Ishikawa (cell line): ENCODE results near the gene ACOT12.

ENCODE experiments used
- CEBPB ChIP-seq: IDR thresholded peaks from 2 replicates; pipeline ENCODE4 v1.6.1; 2012
- CREB1 ChIP-seq: IDR thresholded peaks from 2 replicates; pipeline ENCODE4 v1.6.1; 2012; ENCODE audit warnings: low read depth
- EGR1 ChIP-seq: IDR thresholded peaks from 2 replicates; pipeline ENCODE4 v1.6.1; 2012
- EP300 ChIP-seq: IDR thresholded peaks from 2 replicates; pipeline ENCODE4 v1.6.1; 2012; ENCODE audit warnings: borderline replicate concordance
- FOXM1 ChIP-seq: IDR thresholded peaks from 2 replicates; pipeline ENCODE4 v1.6.1; 2012; ENCODE audit warnings: low read depth, borderline replicate concordance
- NFIC ChIP-seq: IDR thresholded peaks from 2 replicates; pipeline ENCODE4 v1.6.1; 2012
- RAD21 ChIP-seq: IDR thresholded peaks from 2 replicates; pipeline ENCODE4 v1.6.1; 2012; ENCODE audit warnings: low read depth
- REST ChIP-seq: IDR thresholded peaks from 2 replicates; pipeline ENCODE4 v1.6.1; 2012; ENCODE audit warnings: low read depth, mild to moderate bottlenecking
- TAF1 ChIP-seq: IDR thresholded peaks from 2 replicates; pipeline ENCODE4 v1.6.1; 2012; ENCODE audit warnings: low read depth, mild to moderate bottlenecking
- TCF12 ChIP-seq: IDR thresholded peaks from 2 replicates; pipeline ENCODE4 v1.6.1; 2012; ENCODE audit warnings: low read depth
- TEAD4 ChIP-seq: IDR thresholded peaks from 2 replicates; pipeline ENCODE4 v1.6.1; 2012
- YY1 ChIP-seq: IDR thresholded peaks from 2 replicates; pipeline ENCODE4 v1.6.1; 2012; ENCODE audit warnings: low read depth
- ZBTB7A ChIP-seq: IDR thresholded peaks from 2 replicates; pipeline ENCODE4 v1.6.1; 2012; ENCODE audit warnings: low read depth
- TF ChIP-seq, protein P1 (sequence below): IDR thresholded peaks from 2 replicates; pipeline ENCODE4 v1.6.1; 2012
- TF ChIP-seq, protein P2 (sequence below): IDR thresholded peaks from 2 replicates; pipeline ENCODE4 v1.6.1; 2012

ACOT12 gene

GRCh38 chr5:81303563-81303962 lies 90.4 kb downstream of the ACOT12 start:
- no peak for TF ChIP-seq TCF12
- TF ChIP-seq YY1, result no peak
- no peak for TF ChIP-seq CEBPB
- no peak for TF ChIP-seq TAF1
- no peak for TF ChIP-seq REST
- no peak for TF ChIP-seq TEAD4
- no peak for TF ChIP-seq EGR1
- TF ChIP-seq EP300, result no peak
- TF ChIP-seq, protein P1, sequence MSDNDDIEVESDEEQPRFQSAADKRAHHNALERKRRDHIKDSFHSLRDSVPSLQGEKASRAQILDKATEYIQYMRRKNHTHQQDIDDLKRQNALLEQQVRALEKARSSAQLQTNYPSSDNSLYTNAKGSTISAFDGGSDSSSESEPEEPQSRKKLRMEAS, result no peak
- no peak for TF ChIP-seq NFIC
- no peak for TF ChIP-seq RAD21
- no peak for TF ChIP-seq CREB1

DNA sequence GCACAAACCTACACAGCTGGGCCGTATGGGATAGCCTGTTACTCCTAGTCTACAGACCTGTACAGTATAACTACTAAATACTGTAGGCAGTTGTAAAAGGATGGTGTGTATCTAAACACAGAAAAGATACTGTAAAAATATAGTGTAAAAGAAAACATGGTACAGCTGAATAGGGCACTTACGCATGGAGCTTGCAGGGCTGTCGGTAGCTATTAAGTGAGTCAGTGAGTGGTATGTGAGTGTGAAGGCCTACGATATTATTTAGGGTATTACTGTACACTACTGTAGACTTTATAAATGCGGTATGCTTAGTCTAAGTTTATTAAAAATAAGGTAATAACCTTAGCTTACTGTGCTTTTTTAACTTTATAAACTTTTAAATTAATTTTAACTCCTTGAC lies 91.3 kb downstream of the ACOT12 start:
- TF ChIP-seq RAD21 (no peak), YY1 (no peak), TCF12 (no peak), EGR1 (no peak)

DNA sequence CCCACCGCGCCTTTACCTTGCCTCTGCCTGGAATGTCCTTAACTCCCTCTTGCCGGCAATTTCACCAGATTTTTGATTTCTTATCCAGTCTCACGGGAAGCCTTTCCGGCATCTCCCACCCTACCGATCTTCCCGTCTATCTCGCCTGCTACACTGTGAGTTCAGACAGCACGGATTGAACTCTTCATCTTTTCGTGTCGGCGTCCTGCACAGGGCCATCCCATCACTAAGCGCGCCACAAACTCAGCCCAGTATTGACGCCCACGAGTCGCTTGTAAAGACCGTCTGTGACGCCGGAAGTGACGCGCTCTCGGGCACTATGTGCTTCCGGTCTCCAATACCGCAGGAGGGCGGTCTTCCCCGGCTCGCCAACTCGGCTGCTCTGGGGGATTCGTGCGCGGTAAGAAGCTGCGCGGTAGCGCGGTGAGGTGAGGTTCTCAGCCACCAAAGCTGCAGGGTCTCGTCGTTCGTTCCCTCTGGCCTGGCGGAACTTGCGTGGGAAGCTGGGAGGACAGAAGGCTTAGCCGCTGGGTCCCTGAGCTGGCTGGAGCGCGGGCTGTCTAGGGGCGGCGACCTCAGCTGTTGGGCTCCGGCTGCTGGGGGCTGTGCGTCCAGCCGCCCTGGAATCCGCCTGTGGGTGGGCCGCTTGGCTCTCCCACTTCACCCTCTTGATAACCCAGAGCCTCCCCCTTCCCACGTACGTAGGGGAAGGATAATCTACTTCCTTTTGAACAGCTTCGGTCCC lies 92.5 kb downstream of the ACOT12 start, which contains the start of gene ZCCHC9:
Gene ZCCHC9, plus strand, starts transcription at position 317 of the 745 bp plus-strand sequence. CDS start 3,171 bp downstream, outside the sequence.
- TF ChIP-seq EP300 (no peak), TAF1 (peak; percentile 91), CREB1 (peak; percentile 94), TCF12 (0 out of 2 replicates have a peak, but pooled peaks have one; percentile 37), YY1 (0 out of 2 replicates have a peak, but pooled peaks have one; percentile 12), NFIC (peak; percentile 24; the same call in 1 of the 2 replicates), RAD21 (no peak), EGR1 (peak; percentile 86), CEBPB (no peak)
- TF ChIP-seq, protein P1, result peak; percentile 76

DNA sequence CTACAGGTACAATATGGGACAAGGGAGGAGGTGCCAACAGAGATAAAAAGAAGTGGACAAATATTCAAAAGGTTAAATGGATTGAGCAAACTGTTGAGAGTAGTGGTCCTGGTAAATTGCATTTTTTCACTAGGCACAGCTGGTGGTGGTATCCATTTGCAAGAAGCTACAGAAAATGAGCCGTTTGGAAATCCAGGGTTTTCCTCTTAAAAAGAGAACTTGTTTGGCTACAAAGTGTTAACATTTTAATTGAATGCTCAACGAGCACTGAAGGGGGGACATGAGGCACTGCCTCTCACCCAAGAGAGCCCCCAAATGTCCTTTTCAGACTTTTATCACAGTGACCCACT lies 93.0 kb downstream of the ACOT12 start:
- TF ChIP-seq, protein P1, result no peak
- TF ChIP-seq CEBPB (no peak), ZBTB7A (no peak), FOXM1 (no peak), TCF12 (no peak), EGR1 (no peak), TAF1 (no peak), NFIC (no peak)

DNA sequence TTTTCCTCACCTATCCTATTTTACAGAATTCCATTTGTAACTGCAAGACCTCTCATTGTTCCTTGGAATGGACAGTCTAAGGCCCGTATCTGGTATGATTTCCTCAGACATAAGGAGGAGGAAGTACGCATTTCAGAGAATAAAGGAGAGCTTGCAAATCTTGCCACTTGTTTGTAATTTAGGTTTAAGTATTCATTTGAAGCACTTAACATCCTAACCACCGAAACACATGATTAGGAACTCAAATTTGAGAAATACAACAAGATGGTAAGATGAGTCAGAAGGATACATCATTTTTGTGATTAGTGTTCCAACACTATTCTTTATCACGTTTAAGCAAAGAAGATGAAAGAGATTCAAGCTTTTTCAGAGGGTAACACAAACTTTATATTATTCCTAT lies 96.4 kb downstream of the ACOT12 start:
- TF ChIP-seq EGR1 (no peak), EP300 (no peak), TEAD4 (no peak), FOXM1 (no peak), RAD21 (no peak), REST (no peak), YY1 (no peak), NFIC (no peak), TAF1 (no peak), CREB1 (no peak), TCF12 (no peak), ZBTB7A (no peak), CEBPB (no peak)
- TF ChIP-seq, protein P2, sequence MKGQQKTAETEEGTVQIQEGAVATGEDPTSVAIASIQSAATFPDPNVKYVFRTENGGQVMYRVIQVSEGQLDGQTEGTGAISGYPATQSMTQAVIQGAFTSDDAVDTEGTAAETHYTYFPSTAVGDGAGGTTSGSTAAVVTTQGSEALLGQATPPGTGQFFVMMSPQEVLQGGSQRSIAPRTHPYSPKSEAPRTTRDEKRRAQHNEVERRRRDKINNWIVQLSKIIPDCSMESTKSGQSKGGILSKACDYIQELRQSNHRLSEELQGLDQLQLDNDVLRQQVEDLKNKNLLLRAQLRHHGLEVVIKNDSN, result no peak
- TF ChIP-seq, protein P1, result no peak

GRCh38 chr5:81292130-81292529 lies 101.8 kb downstream of the ACOT12 start:
- TF ChIP-seq EGR1 (no peak), RAD21 (no peak), REST (no peak), FOXM1 (no peak), ZBTB7A (no peak), TCF12 (no peak), CREB1 (no peak), TEAD4 (no peak), NFIC (no peak), YY1 (no peak), TAF1 (no peak)
- TF ChIP-seq, protein P1, result no peak
- TF ChIP-seq, protein P2, result no peak
